Liver (tissue), 9 donors: ENCODE measurements around the gene DCHS2. TPM values are rescaled to one million over a fixed set of nuclear protein-coding genes. Genes with fewer than 3 reads are reported as not detected.

Experiments
- DNase-seq: peaks from one replicate; pipeline ENCODE4 v3.0.0-alpha.2; 2017; ENCODE audit warnings: low spot score
- H3K27ac ChIP-seq, 2 donors: one replicate each; pipeline ENCODE4 v1.7.0; 2013; ENCODE audit warnings: inconsistent platforms in 2 of 2, low read length in 2 of 2, control low read depth in 1 of 2, low read depth in 1 of 2, mild to moderate bottlenecking in 1 of 2
- H3K27me3 ChIP-seq, 4 donors: one replicate each; pipeline versions ENCODE4 v1.6.1 to v1.7.0; 2013; ENCODE audit warnings: low read length in 3 of 4, inconsistent platforms in 1 of 4, mild to moderate bottlenecking in 1 of 4, moderate library complexity in 1 of 4; ENCODE audit not compliant: control insufficient read depth in 4 of 4, insufficient read depth in 4 of 4
- H3K36me3 ChIP-seq, 4 donors: one replicate each; pipeline versions ENCODE4 v1.6.1 to v1.7.0; 2013; ENCODE audit warnings: low read length in 3 of 4, mild to moderate bottlenecking in 3 of 4, low read depth in 1 of 4, moderate library complexity in 1 of 4; ENCODE audit not compliant: control insufficient read depth in 4 of 4, insufficient read depth in 3 of 4
- H3K4me1 ChIP-seq, 4 donors: one replicate each; pipeline versions ENCODE4 v1.6.1 to v1.7.0; 2013; ENCODE audit warnings: low read length in 3 of 4, mild to moderate bottlenecking in 3 of 4, moderate library complexity in 1 of 4; ENCODE audit not compliant: control insufficient read depth in 4 of 4, insufficient read depth in 4 of 4
- H3K4me3 ChIP-seq, 3 donors: one replicate each; pipeline versions ENCODE4 v1.6.1 to v1.7.0; 2013; ENCODE audit warnings: low read length in 3 of 3, control low read depth in 1 of 3, low read depth in 1 of 3, mild to moderate bottlenecking in 1 of 3
- H3K9ac ChIP-seq, 2 donors: one replicate each; pipeline ENCODE4 v1.7.0; 2013; ENCODE audit warnings: low read length in 2 of 2, mild to moderate bottlenecking in 2 of 2, moderate library complexity in 2 of 2, control low read depth in 1 of 2, low read depth in 1 of 2
- H3K9me3 ChIP-seq, 4 donors: one replicate each; pipeline versions ENCODE4 v1.6.1 to v1.7.0; 2013; ENCODE audit warnings: low read length in 3 of 4; ENCODE audit not compliant: control insufficient read depth in 4 of 4
- EGR1 ChIP-seq, 2 donors: IDR thresholded peaks; 2 replicates each; pipeline ENCODE4 v1.6.1; 2016 to 2018; ENCODE audit warnings: antibody characterized with exemption in 2 of 2, low read depth in 2 of 2
- FOXA1 ChIP-seq: IDR thresholded peaks from 2 replicates; pipeline ENCODE4 v1.6.1; 2016; ENCODE audit warnings: antibody characterized with exemption
- FOXA2 ChIP-seq: IDR thresholded peaks from 2 replicates; pipeline ENCODE4 v1.6.1; 2016; ENCODE audit warnings: antibody characterized with exemption
- GABPA ChIP-seq, 2 donors: IDR thresholded peaks in 1 of 2; conservative IDR thresholded peaks in 1 of 2; 2 replicates each; pipeline ENCODE4 v1.6.1; 2016; ENCODE audit warnings: antibody characterized with exemption in 2 of 2, mild to moderate bottlenecking in 1 of 2, moderate library complexity in 1 of 2
- HNF4A ChIP-seq, 2 donors: conservative IDR thresholded peaks; 2 replicates each; pipeline ENCODE4 v1.6.1; 2016; ENCODE audit warnings: antibody characterized with exemption in 2 of 2, mild to moderate bottlenecking in 2 of 2
- HNF4G ChIP-seq: IDR thresholded peaks from 2 replicates; pipeline ENCODE4 v1.6.1; 2016; ENCODE audit warnings: antibody characterized with exemption
- JUND ChIP-seq, 2 donors: IDR thresholded peaks; 2 replicates each; pipeline ENCODE4 v1.6.1; 2016; ENCODE audit warnings: antibody characterized with exemption in 2 of 2
- RAD21 ChIP-seq, 2 donors: IDR thresholded peaks; 2 replicates each; pipeline ENCODE4 v1.6.1; 2016; ENCODE audit warnings: antibody characterized with exemption in 2 of 2, mild to moderate bottlenecking in 2 of 2
- REST ChIP-seq: IDR thresholded peaks from 2 replicates; pipeline ENCODE4 v1.6.1; 2016; ENCODE audit warnings: antibody characterized with exemption, mild to moderate bottlenecking
- SP1 ChIP-seq: IDR thresholded peaks from 2 replicates; pipeline ENCODE4 v1.6.1; 2018; ENCODE audit warnings: antibody characterized with exemption, mild to moderate bottlenecking
- TAF1 ChIP-seq: conservative IDR thresholded peaks from 2 replicates; pipeline ENCODE4 v1.6.1; 2016; ENCODE audit warnings: antibody characterized with exemption, mild to moderate bottlenecking
- YY1 ChIP-seq: IDR thresholded peaks from 2 replicates; pipeline ENCODE4 v1.6.1; 2016; ENCODE audit warnings: antibody characterized with exemption, mild to moderate bottlenecking
- ZBTB33 ChIP-seq: IDR thresholded peaks from 2 replicates; pipeline ENCODE4 v1.6.1; 2016; ENCODE audit warnings: antibody characterized with exemption
- WGBS: extraction: QIAGEN DNeasy Blood & Tissue Kit; methylation state at CpG from one replicate; pipeline ENCODE4 v1.1.7; 2013; 5-methylcytosine and 5-hydroxymethylcytosine counted together
- polyA plus RNA-seq, 2 donors: library from polyadenylated mRNA; stranded (reverse) in 1 of 2; unstranded in 1 of 2; fragments of 200-250 nt in 1 of 2; fragments of >200 nt in 1 of 2; fragmentation: Nextera tagmentation in 1 of 2; extraction: Ambion mirVana in 1 of 2; gene quantifications; one replicate each; pipeline versions ENCODE4 v1.2.1 to v1.2.3, GENCODE V29; 2013 to 2015
- total RNA-seq, 2 donors: library from RNA; depleted of rRNA; stranded (reverse); fragments of >200 nt; gene quantifications; one replicate each; pipeline ENCODE4 v1.2.3, GENCODE V29; 2014
- TF ChIP-seq, protein P1 (sequence below): IDR thresholded peaks from 2 replicates; pipeline ENCODE4 v1.6.1; 2016; ENCODE audit warnings: antibody characterized with exemption
- TF ChIP-seq, protein P2 (sequence below): fragments of 150-350 bp; IDR thresholded peaks from 2 replicates; pipeline ENCODE4 v1.5.1; 2017; ENCODE audit warnings: improper control_type of control experiment, low read depth, low read length; ENCODE audit not compliant: missing input control
- donor health status: healthy.
- donor health status: healthy.
- donor health status: healthy.
- donor health status: healthy.
- donor health status: healthy.

The DCHS2 gene, protein sequence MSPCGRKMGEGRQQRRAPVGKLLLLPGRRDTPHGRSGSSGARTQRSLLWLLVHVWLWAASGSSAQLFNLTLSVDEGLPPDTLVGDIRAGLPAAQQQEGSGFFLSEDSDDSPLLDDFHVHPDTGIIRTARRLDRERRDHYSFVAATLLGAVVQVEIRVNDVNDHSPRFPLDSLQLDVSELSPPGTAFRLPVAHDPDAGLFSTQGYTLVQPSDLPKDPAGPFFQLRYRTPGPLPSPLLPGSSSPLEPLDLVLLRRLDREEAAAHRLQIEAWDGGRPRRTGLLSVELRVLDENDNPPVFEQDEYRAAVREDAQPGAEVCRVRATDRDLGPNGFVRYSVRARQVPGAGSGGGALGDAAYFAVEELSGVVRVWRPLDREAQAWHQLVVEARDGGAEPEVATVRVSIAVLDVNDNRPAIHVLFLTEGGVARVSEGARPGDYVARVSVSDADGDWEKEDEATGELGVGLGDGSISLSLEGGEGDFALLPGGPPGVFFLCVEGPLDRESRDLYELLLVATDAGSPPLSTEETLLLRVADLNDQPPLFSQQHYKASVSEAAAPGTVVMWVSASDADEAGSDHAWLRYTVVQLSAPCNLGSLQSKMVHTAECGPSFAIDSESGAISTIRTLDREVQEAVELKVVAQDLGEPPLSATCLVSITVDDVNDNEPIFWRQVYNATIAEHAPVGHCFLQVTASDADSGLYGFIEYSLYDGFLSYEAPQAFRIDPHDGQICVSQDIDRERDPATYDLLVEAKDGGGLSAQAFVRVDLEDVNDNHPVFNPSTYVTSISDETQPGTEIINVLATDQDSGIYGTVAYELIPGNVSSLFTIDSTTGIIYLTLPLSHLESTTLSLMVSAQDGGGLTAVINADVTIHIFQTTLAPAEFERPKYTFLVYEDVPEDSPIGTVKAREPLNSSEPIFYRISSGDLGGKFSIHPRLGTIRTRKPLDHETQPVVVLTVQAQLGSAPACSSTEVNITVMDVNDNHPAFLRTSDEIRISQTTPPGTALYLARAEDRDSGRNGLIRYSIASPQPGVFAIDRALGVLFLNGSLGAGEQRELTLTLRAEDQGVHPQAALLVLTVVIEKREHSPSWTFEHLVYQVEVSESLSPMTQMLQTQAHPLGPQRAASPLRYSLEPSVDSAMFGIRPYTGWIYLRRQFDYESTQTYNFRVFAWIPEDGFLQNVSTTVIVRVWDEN (N-terminal part only)
- total RNA-seq: under 1 TPM; 0.09 to 0.50 TPM
- under 1 TPM in 1 of 2 donors, not detected in 1; 0.07 TPM for polyA plus RNA-seq

- peak; percentile 45 for DNase-seq
- peaks cover 4 to 12% (median 10%) of the 10 kb centered on the region in 4 donors for H3K27me3 ChIP-seq
- H3K36me3 ChIP-seq: no peaks in the 10 kb centered on the region
- H3K9ac ChIP-seq: no peak within 1 kb of the TSS
- H3K9me3 ChIP-seq: peaks cover 0 to 6% (median under 1%) of the 10 kb centered on the region in 4 donors
- H3K4me1 ChIP-seq: peaks cover 9 to 22% (median 17%) of the 10 kb centered on the region in 4 donors
- peak within 1 kb of the TSS in 2 of 3 donors; percentile 9 to 20 for H3K4me3 ChIP-seq
- WGBS: 2% methylated on average over 53 of the region's 53 CpGs
- no peak within 1 kb of the TSS for H3K27ac ChIP-seq
- TF ChIP-seq ZBTB33: no peak
- no peak for TF ChIP-seq YY1
- TF ChIP-seq HNF4A (conservative IDR thresholded peaks at IDR 0.05): peak; percentile 58 to 62
- no peak for TF ChIP-seq RAD21 (IDR thresholded peaks at IDR 0.05)
- TF ChIP-seq, protein P1, sequence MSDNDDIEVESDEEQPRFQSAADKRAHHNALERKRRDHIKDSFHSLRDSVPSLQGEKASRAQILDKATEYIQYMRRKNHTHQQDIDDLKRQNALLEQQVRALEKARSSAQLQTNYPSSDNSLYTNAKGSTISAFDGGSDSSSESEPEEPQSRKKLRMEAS: no peak
Measured at GRCh38 chr4:154491341-154492271, at the start of gene DCHS2. Gene DCHS2, minus strand, starts transcription at chr4:154491799. Its CDS starts 444 bp downstream, at chr4:154491355.

DNA sequence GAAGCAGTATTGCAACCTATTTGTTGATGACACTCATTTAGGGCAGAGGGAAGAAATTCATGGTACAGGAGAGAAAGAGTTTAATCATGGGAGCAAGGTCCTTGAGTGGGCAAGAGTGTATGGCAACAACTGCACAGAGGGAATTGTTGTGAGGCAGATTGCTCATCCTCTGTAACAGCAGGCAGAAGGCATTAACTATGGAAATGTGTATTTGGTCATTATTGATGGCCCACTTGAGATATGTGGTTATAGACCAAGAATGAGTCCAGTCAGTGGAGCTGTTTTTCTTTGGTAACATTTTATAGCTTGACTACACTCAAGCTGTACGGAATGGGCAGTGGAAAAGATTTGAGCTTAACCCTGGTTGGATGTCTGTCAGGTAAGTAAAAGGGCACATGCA is 42.7 kb upstream of the DCHS2 start:
- DNase-seq: no peak
- H3K9ac ChIP-seq: no peak overlapping the region
- H3K4me1 ChIP-seq: no peaks in the 10 kb centered on the region
- no peak overlapping the region for H3K4me3 ChIP-seq
- WGBS: 90% methylated on average over 1 of the region's 1 CpG
- no peaks in the 10 kb centered on the region for H3K27me3 ChIP-seq
- peaks cover 3 to 31% (median 27%) of the 10 kb centered on the region in 4 donors for H3K36me3 ChIP-seq
- no peaks in the 10 kb centered on the region for H3K9me3 ChIP-seq
- no peak overlapping the region for H3K27ac ChIP-seq
- TF ChIP-seq REST: no peak
- TF ChIP-seq FOXA1: no peak
- no peak for TF ChIP-seq GABPA (IDR thresholded peaks at IDR 0.05 in 1 of 2, conservative IDR thresholded peaks at IDR 0.05 in 1 of 2)
- no peak for TF ChIP-seq HNF4G
- no peak for TF ChIP-seq RAD21 (IDR thresholded peaks at IDR 0.05)
- TF ChIP-seq TAF1: no peak
- no peak for TF ChIP-seq FOXA2
- no peak for TF ChIP-seq HNF4A (conservative IDR thresholded peaks at IDR 0.05)
- TF ChIP-seq, protein P1: no peak
- no peak for TF ChIP-seq EGR1 (IDR thresholded peaks at IDR 0.05; ENCODE audit: low read depth in 2 of 2)
- TF ChIP-seq YY1: no peak
- no peak for TF ChIP-seq JUND (IDR thresholded peaks at IDR 0.05)
- TF ChIP-seq, protein P2, sequence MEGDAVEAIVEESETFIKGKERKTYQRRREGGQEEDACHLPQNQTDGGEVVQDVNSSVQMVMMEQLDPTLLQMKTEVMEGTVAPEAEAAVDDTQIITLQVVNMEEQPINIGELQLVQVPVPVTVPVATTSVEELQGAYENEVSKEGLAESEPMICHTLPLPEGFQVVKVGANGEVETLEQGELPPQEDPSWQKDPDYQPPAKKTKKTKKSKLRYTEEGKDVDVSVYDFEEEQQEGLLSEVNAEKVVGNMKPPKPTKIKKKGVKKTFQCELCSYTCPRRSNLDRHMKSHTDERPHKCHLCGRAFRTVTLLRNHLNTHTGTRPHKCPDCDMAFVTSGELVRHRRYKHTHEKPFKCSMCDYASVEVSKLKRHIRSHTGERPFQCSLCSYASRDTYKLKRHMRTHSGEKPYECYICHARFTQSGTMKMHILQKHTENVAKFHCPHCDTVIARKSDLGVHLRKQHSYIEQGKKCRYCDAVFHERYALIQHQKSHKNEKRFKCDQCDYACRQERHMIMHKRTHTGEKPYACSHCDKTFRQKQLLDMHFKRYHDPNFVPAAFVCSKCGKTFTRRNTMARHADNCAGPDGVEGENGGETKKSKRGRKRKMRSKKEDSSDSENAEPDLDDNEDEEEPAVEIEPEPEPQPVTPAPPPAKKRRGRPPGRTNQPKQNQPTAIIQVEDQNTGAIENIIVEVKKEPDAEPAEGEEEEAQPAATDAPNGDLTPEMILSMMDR: no peak
- no peak for TF ChIP-seq SP1
- TF ChIP-seq ZBTB33: no peak
